GM20431 (cell line): Measurements from ENCODE around the gene KDM6A.
"Not testable (repeated sequence)": the region's sequence is repeated elsewhere in the genome, so short reads cannot be mapped to it uniquely, and the experiment has no call there.

ENCODE experiments used
- in situ Hi-C: fragments of 300-500 bp; cut with MseI, MboI; formaldehyde crosslinking; loops from one replicate; pipeline ENCODE4 v1.15.0; 2020; ENCODE audit warnings: low sequenced_read_pairs; ENCODE audit not compliant: unreplicated experiment

KDM6A gene

DNA sequence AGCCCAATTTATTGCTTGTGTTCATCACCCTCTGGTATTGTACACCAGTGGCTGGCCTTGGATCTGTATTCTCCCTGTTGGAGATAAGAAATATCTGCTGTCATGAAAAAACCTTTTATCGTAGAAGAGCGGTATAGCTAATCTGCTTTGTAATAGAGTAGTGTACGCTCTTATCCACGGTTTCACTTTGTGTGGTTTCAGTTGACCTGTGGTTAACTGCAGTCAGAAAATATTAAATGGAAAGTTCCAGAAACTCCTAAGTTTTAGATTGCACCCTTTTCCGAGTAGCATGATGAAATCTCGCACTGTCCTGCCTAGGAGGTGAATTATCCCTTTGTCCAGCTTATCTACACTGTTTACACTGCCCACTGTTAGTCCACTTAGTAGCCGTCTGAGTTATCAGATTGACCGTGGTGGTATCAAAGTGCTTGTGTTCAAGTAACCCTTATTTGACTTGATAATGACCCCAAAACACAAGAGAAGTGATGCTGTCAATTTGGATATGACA, 42.4 kb downstream of the KDM6A start:
- in situ Hi-C loops = no loop called here

DNA sequence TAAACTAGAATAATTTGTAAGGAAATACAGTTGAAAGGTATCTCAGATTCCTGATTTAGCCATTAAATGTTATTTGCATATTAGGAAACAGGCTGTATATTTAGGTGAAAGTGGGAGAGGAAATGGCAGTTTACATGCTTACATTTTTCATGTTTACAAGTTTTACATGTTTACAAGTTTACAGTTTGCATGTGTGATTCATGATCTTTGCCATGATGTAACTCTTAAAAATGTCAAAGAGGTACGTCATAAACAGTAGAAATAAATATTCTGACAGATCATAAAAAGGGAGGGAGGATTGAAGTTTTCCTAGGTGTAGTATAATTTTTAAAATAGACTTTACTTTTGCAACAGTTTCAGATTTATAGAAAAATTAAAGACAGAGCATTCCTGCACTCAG, 45.7 kb downstream of the KDM6A start:
- in situ Hi-C loops = no loop called here

DNA sequence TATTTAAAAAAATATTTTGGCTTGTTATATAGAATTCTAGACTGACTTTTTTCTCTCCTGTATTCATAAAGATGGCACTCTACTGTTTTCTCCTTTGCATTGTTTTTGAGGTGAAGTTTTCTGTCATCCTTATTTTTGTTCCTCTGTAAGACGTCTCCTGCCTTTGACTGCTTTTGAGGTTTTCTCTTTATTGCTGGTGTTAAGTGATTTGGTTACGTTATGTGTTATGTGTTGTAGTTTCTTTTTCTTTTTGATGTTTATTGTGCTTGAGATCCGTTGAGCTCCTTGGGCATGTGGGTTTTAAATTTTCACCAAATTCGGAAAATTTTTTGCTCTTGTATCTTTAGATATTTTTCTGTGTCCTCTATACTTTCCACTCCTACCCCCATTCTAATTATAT, 50.0 kb downstream of the KDM6A start:
- in situ Hi-C loops = no loop called here

DNA sequence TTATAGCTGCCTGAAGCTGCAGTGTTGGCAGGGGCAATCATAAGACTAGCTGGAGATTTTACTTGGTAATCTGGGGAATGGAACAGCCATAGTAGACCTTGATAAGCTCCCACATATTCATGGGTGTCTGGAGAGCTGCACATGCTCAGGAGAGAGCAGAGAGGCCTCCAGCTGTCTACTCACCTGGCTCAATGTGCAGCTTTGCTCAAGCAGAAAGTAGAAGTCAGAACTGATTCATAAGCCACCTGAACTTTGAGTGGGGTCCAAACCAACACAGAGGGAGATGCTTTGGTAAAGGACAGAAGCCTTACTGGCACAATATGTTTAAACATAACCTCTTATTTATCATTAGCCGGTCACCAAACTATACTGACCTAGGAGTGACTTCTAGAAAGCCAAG, 54.4 kb downstream of the KDM6A start:
- in situ Hi-C loops = no loop called here

DNA sequence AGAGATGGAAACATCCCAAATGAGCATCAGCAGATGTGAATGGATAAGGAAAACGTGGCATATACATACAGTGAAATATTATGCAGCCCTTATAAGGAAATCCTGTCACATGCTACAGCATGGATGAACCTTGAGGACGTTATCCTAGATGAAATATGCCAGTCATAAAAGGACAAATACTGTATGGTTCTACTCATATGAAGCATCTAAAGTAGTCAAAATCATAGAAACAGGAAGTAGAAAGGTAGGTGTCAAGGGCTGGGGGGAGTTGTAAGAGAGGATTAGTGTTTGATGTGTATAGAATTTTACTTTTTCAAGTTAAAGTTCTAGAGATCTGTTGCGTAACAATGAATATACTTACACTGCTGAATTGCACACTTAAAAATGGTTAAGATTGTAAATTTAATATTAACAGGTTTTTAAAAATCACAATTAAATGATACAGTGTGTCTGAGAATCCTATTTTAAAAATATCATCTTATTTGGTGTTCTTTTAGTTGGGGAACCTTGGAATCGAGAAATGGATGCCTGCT, 58.5 kb downstream of the KDM6A start:
- in situ Hi-C loops = no loop called here

DNA sequence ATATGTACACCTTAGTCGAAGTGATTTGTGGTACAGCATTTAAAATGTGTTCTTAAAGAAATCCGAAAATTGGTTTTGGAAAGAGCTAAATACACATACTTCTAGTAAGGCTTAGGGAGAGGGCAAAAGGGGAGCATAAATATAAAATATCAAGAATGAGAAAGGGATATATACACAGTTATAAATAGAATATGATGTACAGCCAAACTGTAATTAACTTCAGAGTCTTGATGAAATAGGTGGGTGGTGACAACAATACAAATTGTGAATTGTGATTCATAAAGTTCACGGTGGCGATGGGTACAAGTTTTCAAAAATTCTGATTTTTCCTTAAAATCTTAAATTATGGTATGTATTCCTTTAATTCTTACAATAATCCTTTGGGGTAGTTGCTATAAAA, 62.2 kb downstream of the KDM6A start:
- in situ Hi-C loops = no loop called here

DNA sequence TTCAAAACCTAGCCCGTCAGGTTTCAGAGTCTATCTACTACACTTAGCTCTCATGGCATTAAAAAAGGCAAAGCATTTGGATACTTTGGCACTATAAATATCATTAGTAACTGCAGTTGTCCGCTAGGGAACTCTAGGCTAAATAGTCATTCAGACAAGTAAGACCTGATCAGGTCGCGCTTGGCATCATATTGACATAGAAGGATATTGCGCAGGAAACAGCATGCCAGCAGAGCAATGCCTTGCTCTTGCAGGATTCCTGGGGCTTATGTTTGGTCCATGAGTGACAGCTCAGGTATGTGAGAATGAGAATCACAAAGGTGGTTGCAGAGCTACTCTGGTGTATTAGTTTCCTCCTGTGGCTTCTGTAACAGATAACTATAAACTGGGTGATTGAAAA, 62.7 kb downstream of the KDM6A start:
- in situ Hi-C loops = no loop called here

DNA sequence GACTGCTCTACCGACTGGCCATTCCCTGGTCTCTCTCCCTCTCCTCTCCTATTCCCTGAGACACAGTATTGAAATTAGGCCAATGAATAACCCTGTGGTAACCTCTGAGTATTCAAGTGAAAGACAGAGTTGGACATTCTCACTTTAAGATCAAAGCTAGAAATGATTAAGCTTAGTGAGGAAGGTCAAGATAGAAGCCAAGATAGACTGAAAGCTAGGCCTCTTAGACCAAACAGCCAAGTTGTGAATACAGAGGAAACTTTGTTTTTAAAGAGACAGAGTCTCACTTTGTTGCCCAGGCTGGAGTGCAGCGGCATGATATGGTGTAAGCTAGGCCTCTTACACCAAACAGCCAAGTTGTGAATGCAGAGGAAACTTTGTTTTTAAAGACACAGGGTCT, 64.6 kb downstream of the KDM6A start:
- in situ Hi-C loops = no loop called here

DNA sequence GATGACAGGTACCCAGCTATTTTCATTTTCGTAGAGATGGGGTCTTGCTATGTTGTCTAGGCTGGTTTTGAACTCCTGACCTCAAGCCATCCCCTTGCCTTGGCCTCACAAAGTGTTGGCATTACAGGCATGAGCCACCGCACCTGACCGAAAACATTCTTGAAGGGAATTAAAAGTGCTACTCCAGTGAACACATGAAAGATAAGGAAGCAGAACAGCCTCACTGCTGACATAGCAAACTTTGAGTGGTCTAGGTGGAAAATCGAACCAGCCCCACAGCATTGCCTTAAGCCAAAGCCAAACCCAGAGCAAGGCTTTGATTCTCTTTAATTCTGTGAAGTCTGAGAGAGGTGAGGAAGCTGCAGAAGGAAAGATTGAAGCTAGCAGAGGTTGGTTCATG, 65.1 kb downstream of the KDM6A start:
- in situ Hi-C loops = no loop called here

DNA sequence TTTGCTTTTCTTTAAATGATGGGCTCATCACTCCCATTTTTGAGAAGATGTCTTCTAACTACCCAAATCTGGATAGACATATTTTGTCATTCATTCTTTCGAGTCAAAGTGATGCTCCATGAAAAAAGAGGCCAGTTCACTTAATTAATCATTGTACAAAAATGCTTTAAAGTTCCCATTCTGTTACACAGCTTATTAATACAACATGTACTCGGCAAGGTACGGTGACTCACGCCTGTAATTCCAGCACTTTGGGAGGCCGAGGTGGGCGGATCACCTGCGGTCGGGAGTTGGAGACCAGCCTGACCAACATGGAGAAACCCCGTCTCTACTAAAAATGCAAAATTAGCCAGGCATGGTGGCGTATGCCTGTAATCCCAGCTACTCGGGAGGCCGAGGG, 67.6 kb downstream of the KDM6A start:
- in situ Hi-C loops = not testable (repeated sequence)

DNA sequence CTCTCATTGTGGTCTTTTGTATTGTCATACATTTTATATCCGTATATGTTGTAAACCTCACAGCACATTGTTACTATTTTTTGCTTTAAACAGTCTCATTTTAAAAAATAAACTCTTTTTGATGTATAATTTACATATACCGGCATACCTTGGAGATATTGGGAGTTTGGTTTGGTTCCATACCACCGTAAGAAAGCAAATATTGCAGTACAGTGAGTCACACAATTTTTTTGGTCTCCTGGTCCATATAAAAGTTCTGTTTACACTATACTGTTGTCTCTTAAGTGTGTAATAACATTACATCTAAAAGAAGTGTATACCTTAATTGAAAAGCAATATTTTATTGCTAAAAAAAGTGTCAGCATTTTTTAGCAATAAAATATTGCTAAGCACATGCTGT, 70.0 kb downstream of the KDM6A start:
- in situ Hi-C loops = no loop called here

DNA sequence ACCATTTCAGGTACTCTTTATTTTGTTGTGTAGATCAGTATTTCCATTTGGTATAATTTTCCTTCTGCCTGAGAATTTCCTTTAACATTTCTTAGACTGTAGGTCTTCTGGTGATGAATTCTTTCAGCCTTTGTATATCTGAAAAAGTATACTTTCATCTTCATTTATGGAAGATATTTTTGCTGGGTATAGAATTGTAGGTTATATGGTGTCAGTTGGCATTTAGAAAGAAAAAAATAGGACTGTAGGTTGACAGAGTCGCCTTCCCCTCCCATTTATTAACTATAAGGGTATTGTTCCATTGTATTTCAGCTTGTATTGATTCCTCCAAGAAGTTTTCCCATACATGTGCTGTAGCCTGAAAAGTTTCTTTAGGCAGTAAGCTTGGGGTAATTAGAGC, 71.9 kb downstream of the KDM6A start:
- in situ Hi-C loops = no loop called here

DNA sequence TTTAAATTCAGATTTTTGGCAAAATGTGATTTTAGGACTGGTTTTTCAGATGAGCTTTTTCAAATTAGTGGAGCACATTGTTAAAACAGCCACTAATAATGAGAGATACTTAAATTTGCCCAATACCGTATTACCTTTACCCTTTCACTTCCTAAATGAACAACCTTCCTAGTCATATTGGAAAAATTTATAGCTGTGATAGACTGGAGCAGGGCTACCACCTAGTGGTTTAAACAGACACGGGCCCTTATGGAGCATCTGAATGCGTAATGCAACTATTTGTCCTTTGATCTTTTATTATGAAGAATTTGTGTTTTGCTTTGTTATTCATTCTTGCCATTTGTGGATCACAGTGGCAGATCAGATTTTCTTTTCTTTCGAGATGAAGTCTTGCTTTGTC, 72.7 kb downstream of the KDM6A start:
- in situ Hi-C loops = no loop called here

DNA sequence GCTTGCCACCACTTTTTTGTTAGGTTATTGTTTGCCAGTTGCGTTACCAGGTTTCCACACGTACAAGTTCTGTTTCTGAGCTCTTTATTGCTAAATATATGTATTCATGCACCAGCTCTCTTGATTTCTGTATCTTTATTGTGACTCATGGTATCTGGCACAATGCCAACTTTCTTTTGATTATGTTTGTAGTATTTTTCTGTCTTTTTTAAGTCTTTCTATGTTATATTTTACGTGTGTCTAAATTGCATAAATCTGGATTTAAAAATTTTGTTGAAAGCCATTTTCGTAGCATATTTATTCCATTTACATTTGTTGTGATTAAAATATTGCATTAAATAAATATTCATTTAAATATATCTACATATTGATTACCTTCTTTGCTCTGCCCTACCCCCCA, 73.8 kb downstream of the KDM6A start:
- in situ Hi-C loops = no loop called here

DNA sequence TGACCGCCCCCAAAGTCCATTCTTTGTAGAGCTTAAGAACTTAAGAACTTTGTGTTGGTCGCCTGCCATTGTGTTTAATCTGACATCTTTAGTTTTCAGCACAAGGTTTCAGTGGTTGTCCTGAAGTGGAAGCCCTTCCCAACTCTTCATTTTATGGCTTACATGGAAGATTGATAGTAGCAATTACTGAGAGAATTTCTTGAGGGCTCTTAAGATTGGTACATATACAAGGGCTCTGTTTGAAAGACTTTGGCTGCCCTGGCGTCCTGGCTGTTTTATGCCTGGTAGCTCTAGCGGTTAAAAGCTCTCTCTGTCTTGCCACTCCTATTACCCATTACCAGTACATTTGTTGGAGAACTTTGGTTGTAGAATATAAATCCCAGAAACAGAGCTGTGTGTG, 75.0 kb downstream of the KDM6A start:
- in situ Hi-C loops = no loop called here

DNA sequence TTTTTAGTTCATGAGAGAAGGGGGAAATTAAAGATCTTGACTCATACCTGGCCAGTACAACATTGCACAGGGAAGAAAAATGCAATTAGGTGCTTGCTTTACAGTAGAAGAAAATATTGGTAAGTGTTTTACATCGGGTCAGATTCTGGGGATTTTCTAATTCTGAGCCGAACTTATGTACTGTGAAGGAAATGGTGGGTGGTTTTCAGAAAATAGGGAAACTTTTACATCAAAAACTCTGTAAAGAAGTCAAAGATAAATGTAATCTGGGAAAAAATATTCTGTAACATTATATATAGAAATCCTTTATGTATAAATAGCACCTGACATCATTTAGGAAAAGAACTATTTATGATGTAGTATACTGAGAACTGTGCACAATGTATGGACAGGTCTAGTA, 75.4 kb downstream of the KDM6A start:
- in situ Hi-C loops = no loop called here

DNA sequence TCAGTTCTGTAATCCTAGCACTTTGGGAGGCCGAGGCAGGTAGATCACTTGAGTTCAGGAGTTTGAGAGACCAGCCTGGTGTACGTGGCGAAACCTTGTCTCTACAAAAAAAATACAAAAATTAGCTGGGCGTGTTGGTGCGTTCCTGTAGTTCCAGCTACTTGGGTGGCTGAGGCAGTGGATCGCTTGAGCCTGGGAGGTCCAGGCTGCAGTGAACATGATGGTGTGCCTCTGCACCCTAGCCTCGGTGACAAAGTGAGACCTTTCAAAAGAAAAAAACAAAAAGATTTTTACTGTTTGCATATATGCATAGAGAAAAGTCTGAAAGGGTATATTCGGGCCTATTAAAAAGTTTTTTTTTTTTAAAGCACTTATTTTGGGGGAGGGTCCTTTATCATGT, 76.1 kb downstream of the KDM6A start:
- in situ Hi-C loops = no loop called here

DNA sequence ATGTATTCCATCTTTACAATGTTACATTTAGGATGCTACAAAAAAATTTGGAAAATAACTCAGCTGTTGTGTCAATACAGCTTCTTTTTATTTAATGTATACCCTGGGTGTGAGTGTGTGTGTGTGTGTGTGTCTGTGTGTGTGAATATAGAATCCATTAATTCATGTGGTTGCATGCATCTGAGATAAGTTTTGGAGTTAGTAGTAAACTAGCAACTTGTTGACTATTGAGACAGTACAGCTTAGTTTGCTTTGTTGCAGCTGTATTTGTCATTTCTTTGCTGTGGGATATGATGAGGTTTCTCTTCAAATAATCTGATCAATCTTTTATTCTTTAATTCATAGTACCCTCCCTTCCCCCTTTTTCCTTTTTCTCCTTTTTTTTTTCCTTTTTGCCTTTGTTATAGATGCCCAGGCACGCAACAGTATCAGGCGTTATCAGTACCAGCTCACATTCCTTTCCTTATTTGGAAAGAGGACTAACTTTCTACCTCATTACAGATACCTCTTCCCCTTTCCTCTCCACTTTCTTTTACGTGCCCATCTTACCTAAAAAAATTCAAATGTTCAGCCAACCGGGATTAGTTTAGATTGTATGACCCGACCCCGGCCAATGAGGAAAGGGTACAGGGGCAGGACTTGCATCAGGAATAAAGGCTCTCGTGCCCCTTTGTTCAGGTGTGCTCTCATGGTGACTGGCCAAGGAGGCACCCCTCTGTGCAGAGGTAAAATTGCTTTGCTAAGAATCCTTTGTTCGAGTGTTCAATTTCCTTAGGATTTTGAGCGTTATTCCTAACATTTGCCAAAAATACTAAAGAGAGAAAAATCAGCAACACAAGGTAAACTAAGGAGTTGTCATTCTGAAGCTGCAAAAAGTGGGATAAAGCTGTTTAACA, 77.7 kb downstream of the KDM6A start:
- in situ Hi-C loops = not testable (repeated sequence)

DNA sequence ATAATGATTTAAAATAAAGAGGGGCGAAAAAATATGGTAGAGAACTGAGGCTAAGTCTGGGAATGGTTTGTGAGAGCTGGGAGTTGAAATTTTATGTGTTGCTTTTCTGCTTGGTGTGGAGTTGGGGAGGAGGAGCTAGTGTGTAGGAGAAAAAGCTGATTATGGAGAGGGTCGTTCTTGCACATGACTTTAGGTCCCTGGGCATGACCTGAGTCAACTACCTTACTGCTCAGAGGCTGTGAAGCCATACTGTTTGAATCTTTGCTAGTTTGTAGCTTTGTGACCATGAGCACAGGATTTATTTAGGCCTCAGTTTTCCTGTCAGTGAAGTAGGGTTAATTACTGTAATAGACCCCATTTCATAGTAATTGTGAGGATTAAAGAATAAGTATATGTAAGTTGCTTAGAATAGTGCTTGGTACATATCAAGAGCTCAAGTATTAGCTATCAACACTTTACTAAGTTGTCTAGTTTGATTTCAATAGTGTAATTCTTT, 78.6 kb downstream of the KDM6A start:
- in situ Hi-C loops = no loop called here

DNA sequence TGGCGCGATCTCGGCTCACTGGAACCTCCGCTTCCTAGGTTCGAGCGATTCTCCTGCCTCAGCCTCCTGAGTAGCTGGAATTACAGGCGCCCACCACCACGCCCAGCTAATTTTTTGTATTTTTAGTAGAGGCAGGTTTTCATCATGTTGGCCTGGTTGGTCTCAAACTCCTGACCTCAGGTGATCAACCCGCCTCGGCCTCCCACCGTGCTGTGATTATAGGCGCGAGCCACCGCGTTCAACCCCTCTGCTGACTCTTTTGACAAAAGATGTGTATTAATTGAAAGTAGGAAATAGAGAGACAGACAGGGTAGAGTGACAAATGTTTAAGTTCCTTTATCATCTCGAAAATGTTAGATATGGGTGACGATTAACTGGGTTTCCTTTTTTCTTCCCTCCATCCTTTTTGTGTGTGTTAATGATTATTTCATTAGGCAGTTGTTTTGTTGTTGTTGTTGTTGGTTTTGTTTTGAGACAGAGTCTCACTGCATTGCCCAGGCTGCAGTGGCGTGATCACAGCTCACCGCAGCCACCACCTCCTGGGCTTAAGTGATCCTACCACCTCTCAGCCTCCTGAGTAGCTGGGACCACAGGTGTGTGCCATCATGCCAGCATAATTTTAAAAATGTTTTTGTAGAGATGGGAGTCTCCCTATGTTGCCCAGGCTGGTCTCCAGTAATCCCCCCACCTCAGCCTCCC, 79.5 kb downstream of the KDM6A start:
- in situ Hi-C loops = no loop called here
